H1 (cell line): ENCODE results near the gene DENND1A.

Experiments used
- POLR2A ChIP-seq, 2 experiments: IDR thresholded peaks; 1 replicate in 1 of 2; 2 replicates in 1 of 2; pipeline ENCODE4 v1.6.1; 2011; ENCODE audit warnings: low read depth in 2 of 2, low read length in 2 of 2, mild to moderate bottlenecking in 2 of 2; ENCODE audit errors: control extremely low read depth in 1 of 2
- RXRA ChIP-seq: IDR thresholded peaks from 2 replicates; pipeline ENCODE4 v1.6.1; 2011; ENCODE audit warnings: low read depth, mild to moderate bottlenecking, low read length, moderate library complexity; ENCODE audit not compliant: insufficient read depth
- SIN3A ChIP-seq, 2 experiments: IDR thresholded peaks in 1 of 2; conservative IDR thresholded peaks in 1 of 2; 2 replicates each; pipeline ENCODE4 v1.6.1; 2011 to 2012; ENCODE audit warnings: low read length in 2 of 2, improper control_type of control experiment in 1 of 2, low read depth in 1 of 2, mild to moderate bottlenecking in 1 of 2
- TF ChIP-seq, protein P1 (sequence below), 3 experiments: IDR thresholded peaks; 1 replicate in 2 of 3; 2 replicates in 1 of 3; pipeline versions ENCODE4 v1.5.1 to v1.6.1; 2011; ENCODE audit warnings: low read length in 3 of 3, mild to moderate bottlenecking in 3 of 3, inconsistent platforms in 2 of 3, low read depth in 1 of 3, moderate library complexity in 1 of 3; ENCODE audit not compliant: insufficient read depth in 1 of 3; ENCODE audit errors: control extremely low read depth in 1 of 3

DNA sequence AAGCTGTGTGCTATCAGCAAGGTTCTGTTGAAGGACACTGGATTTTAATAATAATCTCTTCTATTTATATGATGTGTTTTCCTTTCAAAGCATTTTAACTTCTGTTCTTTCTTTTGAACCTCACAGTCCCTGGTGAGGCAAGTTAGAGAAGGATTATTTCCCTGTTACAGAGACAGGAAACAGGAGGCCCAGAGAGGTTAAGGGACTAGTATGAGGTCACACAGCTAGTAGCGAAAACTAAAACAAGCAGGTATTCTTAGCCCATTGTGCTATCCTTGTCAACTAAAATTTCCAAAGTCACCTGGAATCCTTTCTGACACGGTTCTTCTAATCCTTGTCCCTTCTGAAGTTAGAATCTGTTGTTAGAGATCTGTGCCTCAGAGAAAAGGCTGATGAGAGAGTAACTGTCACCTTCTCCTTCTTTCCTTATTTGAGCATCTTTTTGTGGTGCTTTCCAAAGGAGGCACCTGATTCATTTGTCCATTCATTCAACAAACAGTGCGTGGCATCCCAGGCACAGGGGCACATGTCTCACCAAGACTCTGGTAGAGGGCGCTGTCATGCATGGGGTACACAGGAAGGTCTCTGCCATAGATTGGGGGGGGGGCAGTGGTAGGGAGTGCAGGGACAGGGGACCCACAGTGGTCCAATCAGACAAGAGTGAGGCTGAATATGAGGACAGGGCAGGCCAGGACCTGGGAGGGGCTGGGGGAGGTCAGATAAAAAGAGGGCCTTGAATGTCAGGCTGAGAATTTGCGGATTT, 512.5 kb downstream of the DENND1A start:
- TF ChIP-seq, protein P1, sequence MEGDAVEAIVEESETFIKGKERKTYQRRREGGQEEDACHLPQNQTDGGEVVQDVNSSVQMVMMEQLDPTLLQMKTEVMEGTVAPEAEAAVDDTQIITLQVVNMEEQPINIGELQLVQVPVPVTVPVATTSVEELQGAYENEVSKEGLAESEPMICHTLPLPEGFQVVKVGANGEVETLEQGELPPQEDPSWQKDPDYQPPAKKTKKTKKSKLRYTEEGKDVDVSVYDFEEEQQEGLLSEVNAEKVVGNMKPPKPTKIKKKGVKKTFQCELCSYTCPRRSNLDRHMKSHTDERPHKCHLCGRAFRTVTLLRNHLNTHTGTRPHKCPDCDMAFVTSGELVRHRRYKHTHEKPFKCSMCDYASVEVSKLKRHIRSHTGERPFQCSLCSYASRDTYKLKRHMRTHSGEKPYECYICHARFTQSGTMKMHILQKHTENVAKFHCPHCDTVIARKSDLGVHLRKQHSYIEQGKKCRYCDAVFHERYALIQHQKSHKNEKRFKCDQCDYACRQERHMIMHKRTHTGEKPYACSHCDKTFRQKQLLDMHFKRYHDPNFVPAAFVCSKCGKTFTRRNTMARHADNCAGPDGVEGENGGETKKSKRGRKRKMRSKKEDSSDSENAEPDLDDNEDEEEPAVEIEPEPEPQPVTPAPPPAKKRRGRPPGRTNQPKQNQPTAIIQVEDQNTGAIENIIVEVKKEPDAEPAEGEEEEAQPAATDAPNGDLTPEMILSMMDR (IDR thresholded peaks at IDR 0.05; ENCODE audit: control extremely low read depth in 1 of 3, insufficient read depth in 1 of 3, low read depth in 1 of 3, low read length in 3 of 3) = peak in 2 of 3 experiments; percentile 10 to 47; a peak in 2 of 4 replicates
- TF ChIP-seq SIN3A (conservative IDR thresholded peaks at IDR 0.05 in 1 of 2, IDR thresholded peaks at IDR 0.05 in 1 of 2; ENCODE audit: low read depth in 1 of 2, low read length in 2 of 2) (no peak), RXRA (no peak), POLR2A (IDR thresholded peaks at IDR 0.05; ENCODE audit: control extremely low read depth in 1 of 2, low read depth in 2 of 2, low read length in 2 of 2) (no peak)
